UCSD-AML1 (cell line): ENCODE results near the gene LPIN1.

Experiments
- DNase-seq: peaks from one replicate; lab custom pipeline; 2025; ENCODE audit not compliant: unreplicated experiment; lab: John Stamatoyannopoulos, UW

LPIN1 gene, protein sequence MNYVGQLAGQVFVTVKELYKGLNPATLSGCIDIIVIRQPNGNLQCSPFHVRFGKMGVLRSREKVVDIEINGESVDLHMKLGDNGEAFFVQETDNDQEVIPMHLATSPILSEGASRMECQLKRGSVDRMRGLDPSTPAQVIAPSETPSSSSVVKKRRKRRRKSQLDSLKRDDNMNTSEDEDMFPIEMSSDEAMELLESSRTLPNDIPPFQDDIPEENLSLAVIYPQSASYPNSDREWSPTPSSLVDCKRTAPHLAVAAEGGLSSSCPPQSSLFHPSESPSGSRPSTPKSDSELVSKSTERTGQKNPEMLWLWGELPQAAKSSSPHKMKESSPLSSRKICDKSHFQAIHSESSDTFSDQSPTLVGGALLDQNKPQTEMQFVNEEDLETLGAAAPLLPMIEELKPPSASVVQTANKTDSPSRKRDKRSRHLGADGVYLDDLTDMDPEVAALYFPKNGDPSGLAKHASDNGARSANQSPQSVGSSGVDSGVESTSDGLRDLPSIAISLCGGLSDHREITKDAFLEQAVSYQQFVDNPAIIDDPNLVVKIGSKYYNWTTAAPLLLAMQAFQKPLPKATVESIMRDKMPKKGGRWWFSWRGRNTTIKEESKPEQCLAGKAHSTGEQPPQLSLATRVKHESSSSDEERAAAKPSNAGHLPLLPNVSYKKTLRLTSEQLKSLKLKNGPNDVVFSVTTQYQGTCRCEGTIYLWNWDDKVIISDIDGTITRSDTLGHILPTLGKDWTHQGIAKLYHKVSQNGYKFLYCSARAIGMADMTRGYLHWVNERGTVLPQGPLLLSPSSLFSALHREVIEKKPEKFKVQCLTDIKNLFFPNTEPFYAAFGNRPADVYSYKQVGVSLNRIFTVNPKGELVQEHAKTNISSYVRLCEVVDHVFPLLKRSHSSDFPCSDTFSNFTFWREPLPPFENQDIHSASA

DNA sequence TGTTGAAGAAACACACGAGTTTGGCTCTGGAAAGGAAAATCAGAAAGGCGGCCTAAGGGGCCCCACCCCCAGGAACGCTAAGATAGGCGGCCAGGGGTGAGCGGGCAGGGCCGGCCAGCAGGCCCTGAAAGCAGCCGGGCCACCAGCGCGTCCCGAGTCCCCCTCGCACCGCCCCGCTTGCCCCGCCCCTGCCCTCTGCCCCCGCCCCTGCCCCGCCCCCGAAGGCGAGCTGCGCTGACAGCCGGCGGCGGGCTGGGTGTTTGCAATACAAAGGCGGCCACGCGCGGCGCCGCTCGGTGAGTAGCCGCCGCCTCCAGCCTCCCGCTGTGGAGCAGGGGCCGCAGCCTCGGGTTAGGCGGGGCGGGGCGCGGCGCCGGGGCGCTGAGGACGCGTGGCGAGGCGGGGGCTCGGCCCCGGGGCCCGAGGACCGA, at the start of gene LPIN1:
LPIN1 (plus strand) TSS at position 257 of the 431 bp plus-strand sequence. CDS start 18,910 bp downstream, outside the sequence.
- peak; percentile 88 for DNase-seq

DNA sequence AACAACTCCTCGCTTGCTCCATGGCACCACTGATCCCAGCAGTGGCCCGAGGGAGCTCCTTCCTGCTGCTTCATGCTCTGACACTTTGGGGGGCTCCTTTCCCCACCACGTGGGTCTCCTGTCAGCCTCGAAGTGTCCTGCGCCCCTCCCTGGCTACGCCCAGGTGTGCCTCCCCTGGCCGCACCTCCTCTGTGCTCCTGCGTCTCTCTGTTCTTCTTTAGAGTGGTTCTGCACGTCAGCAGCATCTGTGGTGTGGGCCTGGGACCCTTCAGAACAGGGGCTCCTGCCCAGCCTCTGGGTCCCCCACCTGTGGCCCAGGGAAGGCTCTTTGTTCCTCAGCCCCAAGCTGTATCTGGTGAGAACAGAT, 49.7 kb upstream of the LPIN1 start:
- DNase-seq: no peak

DNA sequence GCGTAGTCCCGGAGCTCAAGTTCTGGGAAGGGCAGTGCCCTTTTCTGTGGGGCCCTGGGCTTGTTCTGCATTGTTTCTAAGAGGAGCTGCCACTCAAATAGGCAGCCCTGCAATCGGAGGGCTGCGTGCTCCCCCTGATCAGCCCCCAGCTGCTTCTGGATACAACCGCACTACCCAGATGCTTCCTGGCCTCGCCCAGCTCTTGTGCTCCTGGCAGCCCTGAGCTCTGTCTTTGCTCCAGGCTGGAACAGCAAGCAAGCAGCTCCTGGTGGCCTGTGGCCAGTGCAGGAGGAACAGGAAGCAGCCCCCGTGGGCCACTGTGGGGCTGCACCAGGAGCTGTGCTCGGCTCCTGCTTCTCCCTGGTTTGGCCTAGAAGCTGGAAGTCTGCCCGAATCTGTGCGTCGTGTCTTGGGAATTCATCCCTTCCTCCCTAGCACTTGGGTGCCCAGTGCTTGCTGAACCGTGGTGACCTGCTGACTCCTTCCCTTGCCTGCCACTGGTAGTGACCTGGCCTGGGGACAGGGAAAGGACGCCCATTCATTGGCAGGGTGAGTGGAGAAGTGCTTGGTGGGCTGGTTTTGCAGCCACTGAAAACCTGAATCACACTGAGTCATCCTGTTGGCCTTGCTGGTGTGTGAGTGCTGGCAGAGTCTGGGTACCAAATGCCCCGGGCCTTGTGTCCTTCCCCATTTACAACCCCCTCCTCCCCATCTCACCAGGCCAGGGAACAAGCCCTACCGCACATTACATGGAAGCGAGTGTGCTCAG, 49.1 kb upstream of the LPIN1 start:
- DNase-seq: peak; percentile 87

DNA sequence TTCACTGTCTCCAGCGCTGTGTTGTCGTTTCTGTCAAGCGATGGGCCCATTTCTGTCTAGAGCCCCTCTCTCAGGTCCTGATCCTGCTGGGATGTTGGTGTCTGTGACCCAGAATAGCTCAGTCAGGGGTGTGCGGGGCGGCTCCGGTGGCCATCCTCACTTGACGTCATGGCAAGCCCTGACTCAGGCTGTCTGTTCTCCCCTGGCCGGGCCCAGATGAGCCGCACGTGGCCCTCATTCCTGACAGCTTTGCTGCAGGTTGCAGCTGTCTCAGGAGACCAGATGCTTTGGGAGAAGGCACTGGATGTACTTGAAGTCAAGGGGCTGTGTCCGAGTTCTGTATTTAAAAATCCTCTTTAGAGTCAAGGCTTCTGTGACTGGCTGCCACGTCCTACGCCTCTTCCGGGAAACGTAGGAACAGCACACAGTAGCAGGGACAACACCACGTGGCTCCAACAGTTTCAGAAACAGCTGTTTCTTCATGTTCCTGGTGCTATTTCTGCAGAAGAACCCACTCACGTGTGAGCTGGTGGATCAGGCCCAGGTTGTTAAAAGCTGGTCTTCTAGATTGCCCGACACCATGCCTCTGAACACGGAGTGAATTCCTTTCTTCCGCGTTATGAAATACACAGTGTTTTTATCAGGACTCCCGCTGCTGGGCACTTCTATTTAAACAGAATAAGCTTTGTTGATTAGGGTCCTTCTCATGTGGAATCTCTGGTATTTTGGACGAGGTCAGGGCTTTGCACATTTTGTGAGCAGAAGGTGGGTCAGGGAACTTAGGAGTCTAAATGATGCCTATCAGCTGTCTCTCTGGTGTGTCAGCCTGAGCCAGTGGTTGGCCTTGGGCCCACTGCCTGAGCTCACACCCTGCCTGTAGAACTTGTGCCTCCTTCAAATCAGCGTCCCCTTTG, 48.2 kb upstream of the LPIN1 start:
- DNase-seq: no peak

DNA sequence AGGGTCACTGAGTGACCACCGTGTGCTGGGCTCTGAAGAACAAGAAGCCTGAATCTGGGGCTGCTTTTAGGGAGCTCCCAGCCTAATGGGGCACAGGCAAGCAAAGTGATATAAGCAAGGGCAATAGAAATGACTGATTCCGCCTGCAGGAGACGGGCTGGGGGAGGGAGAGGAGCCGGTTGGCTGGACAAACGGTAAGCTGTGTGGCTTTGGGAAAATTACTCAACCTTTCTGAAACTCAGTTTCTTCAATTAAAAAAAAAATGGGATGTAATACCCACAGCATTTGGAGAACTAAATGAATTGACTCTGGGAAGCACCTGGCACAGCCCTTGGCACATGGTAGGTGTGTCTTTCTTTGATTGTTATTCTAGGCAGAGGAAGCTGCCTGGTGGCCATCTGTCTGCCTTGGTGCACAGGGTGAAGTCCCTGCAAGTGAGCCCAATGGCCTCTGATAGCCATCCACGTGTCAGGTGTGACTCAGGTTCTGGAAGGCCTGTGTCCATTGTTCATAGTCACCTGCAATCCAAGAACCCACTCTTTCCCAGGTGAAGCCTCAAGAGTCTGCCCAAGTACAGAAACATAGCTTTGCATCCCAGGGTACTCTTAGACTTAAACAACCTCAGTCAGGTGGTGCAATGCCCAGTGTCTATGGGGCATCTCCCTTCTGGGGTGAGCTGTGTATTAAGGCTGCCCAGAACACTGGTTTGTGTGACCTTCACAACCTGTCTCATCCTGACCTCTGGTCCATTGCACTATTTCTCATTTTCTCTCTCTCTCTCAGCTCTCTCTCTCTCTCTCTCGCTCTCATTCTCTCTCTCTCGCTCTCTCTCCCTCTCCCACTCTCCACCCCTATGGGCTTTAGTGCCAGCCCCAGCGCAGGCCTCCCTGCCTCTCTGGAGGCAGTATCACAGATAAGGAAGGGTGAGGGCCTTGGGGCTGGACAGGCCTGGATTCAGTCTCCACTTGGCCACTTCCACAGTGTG, 46.5 kb upstream of the LPIN1 start:
- DNase-seq: no peak

DNA sequence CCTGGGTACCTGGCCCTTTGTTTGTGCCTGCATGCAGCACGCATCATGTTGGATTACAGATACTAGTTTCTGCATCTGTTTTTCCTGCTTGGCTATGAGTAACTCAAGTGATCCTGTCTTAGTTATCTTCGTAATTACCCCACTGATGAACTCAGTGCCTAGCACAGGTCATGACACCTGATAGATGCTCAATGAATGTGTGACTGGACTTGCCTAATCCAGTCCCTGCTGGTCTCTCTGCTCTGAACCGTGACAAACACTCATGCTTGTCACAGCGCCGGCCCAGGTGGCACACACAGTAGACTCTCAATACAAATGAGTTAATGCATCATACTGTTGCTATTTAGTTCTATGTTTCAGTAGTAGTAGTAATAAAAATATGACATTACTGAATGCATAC, 45.2 kb upstream of the LPIN1 start:
- no peak for DNase-seq

DNA sequence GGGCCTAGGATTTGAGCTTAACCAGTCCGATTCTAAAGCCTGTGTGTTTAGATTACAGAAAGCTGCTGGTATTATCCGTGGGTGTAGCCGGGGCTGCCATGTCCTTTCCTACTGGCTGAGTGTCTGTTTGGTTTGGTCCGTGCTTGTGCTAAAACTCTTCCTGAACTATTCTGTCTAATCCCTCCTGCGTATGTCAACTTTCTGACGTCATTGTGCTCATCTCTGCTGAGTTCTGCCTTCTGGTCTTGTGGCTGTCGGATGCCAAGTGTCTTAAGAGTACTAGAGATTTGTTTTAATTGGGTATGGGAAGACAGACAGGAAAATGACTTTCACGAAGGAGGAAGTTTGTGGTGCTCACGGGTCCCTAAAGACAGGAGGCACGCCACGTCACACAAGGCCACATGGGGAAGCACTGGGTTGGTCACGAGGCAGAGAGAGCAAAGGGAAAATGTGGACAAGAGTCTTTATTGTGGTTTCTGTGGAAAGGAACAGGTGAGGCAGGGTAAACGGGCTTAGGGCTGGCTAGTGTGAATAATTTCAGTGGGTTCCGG, 44.6 kb upstream of the LPIN1 start:
- DNase-seq: peak; percentile 73

DNA sequence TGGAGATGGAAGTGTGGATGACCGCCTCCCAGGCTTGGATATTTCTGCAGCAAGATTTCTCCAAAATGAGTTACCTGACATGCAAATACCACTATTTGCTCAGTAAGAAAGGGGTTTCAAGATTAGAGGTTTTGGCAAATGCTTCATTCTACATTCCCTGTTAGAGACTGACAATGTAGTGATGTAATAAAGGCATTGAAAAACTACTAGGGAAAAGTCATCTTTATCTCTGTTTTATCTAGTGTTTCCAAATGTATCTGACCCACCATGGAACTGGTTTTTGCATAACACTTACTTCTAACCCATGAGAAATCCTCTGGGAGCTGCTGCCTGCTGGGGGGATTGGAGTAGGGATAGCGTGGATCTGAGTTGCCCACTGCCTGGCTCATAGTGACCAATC, 43.5 kb upstream of the LPIN1 start:
- DNase-seq: no peak

DNA sequence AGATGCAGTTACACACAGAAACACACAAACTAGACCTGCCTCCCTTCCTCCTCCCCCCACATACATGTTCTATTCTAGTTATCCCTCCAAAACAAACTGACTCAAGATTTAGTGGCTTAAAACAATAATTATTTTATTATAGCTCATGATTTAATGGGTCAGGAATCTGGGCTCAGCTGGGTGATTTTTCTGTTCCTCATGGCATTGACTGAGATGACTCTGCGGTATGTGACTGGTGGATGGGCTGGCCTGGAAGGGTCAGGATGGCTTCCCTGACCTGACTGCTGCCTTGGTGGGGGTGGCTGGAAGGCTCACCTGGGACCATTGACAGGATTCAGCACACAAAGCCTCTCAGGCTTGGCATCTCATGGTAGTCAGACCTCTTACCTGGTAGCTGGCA, 42.7 kb upstream of the LPIN1 start:
- DNase-seq: no peak

DNA sequence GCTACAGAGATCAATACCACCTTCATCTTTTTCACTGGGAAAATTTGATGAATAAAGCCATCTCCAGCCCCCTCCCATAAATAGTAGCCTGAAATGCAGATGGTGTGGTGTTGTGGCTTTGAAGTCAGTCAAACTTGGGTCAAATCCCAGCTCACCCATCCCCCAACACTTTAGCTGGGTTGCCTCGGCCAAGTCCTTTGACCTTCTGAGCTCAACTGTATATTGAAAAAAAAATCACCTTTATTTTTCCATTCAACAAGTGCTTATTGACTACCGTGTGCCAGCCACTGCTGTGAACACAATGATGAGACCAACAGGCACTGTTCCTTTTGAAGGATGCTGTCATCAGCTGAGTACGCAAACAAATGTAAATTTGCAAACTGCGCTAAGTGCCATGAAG, 41.4 kb upstream of the LPIN1 start:
- DNase-seq: no peak

DNA sequence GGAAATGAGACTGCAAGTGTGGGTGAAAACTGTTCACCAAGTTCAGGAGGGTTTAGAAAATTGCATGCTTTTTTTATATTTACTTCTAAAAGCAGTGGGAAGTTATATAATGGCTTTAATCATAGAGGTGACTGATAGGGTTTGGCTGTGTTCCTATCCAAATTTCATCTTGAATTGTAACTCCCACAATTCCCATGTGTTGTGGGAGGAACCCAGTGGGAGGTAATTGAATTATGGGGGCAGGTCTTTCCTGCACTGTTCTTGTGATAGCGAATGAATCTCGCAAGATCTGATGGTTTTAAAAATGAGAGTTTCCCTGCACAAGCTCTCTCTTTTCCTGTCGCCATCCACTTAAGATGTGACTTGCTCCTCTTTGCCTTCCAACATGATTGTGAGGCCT, 40.7 kb upstream of the LPIN1 start:
- no peak for DNase-seq

DNA sequence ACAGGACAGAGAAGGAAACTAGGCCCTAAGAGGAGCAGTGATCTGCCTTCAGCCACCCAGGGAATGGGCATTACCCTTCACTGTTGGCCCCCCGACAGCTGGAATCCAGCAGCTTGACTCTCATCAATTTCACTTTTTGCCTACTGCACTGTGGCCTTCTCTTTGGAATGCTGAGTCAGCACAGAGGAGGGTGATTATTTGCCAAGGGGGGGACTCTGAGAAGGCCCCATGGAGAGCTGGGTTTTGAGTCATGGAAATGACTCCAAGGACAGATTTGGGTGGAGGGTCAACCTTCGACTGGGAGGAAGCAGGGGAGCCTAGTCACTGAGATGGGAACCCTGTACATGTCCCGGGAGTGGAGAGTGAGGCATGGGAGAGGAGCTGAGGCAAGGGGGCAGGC, 38.3 kb upstream of the LPIN1 start:
- DNase-seq: no peak

DNA sequence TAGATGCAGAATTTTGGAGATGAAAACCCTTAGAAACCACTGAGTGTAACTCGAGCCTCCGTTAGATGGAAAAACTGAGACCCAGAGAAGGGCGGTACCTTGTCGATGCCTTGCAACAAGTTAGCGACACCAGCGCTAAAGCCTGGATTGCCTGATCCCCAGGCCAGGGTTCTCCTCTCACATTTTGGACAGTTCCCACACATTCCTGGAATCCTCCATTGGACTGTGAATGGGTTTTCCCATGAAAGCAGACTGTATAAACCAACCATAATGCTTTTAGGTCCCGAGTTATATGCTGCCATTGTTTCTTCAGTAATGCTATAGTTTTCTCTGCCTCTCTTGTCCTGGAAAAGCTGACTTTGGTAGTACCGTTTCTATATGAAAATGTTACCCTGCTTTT, 37.1 kb upstream of the LPIN1 start:
- DNase-seq: no peak

DNA sequence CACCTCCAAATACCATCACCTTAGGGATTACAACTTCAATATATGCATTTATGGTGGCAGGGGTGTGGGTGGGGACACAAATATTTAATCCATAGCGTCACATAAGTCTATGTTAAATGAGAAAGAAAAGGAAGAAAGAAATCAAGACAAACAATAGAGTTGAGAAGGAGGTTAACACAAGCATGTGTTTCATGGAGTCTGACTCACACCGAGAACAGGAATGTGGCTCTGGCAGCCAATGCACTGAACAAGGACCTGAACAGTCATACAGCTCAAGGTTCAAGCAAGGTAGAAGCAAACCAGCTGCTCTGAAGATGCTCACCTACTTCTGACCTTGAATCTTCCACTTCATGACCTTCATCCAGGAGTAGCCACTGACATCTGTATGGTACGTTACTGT, 36.2 kb upstream of the LPIN1 start:
- DNase-seq: no peak

DNA sequence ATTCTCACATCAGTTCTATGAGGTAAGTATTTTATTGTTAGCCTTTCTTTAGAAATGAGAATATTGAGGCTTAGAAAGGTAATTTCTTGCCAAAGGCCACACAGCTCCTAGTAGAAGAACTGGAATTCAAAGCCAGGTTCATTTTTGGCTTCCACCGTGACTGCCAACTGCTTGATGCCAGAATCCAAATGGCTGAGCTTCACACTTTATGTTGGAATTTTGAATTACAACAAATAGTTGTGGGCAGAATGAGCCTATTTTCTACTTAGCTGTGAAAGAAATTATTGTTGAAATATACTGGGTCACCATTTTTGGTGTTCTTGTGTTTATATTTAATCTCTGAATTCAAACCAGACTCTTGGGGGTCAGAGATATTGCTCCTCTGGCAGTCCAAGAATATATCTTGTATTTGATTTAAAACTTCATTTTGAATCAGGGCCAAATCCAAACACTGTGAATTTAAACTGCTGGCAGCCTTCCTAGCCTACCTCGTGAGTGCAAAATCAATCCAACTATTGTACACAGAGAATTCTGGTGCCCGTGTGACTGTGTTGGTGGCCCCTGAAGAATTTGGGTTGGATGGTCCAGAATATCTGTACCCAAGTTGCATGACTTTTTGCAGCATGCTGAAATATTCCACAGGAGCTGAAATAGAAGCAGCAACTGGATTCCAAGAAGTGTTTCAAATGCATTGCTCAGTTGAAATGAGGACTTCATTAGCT, 35.6 kb upstream of the LPIN1 start:
- DNase-seq: no peak

DNA sequence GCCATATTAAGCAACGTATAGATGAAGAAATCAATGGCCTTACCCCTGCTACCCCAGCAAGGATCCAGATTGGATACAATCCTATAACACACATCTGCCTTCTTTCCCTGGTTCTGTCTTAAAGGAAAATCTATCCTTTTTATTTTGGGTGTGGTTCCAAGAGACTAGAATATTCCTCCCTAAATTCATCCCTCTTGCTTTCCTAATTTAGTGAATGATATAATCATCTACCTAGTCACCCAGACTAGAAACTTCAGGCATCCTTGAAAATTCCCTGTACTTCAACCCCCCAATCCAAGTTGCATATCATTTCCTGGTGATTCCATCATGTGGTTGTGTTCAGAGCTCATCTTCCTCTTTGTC, 35.1 kb upstream of the LPIN1 start:
- DNase-seq: no peak

DNA sequence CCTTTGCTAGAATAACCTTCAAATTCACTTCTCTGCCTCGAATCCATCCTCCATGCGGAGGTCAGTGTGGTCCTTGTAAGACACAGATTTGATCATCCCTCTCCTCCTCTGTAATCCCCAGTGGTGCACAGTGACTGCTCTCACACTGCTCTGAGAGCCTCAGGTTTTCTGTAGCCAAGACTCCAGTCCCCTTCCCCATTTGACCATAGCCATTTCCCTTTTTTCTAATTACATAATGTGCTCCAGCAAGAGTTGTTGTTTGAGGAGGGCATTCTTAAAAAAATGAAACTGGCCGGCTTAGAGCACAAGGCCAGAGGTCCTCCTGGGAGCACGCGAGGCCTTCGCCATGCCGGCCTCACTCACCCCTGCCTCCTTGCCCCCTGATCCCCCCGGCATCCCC, 34.7 kb upstream of the LPIN1 start:
- no peak for DNase-seq

DNA sequence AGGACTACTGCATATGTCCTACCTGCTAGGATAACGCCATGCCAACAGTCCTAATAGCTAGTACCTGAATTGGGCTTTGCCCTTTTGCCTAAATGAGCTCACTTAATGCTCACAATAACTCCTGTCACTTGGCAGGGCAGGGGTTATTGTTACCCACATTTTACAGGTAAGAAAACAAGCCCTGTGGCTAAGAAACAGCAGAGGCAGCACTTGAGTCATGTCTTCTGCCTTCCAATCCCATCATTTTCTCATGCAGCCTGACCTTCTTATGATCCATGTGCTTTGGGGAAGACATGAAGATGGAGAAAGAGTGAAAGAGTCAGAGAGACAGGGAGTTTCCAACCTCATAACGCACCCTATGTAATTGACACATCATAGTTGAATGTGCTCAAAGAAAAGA, 33.6 kb upstream of the LPIN1 start:
- no peak for DNase-seq
